GM12878 (cell line): ENCODE results near the gene OSMR. TPM values are rescaled to one million over a fixed set of nuclear protein-coding genes. Genes with fewer than 3 reads are reported as not detected.

Experiments
- ATAC-seq: fragments of 200-7000 bp; cut with Tn5 transposase; 3 replicates; pipeline ENCODE4 v1.9.1; 2020; ENCODE audit warnings: mild to moderate bottlenecking, moderate library complexity
- BruUV-seq: library from RNA; stranded (reverse); fragments of 400-500 nt; replicated peaks from 2 replicates; lab custom pipeline; 2021; lab: Mats Ljungman, UMichigan
- CTCF ChIA-PET: fragments of 300-600 bp; sonication (Branson Sonifier 250); formaldehyde crosslinking; extraction: SDS; loops from one replicate; lab custom pipeline; 2021; ENCODE audit warnings: inconsistent platforms; lab: Yijun Ruan, JAX
- POLR2A ChIA-PET: fragments of 350-600 bp; formaldehyde crosslinking; extraction: SDS; loops from one replicate; lab custom pipeline; 2021; ENCODE audit warnings: inconsistent platforms; lab: Charles Lee
- RAD21 ChIA-PET: fragments of 300-600 bp; sonication (Branson Sonifier 250); formaldehyde crosslinking; loops from one replicate; lab custom pipeline; 2023; ENCODE audit warnings: antibody characterized with exemption; ENCODE audit not compliant: unreplicated experiment; lab: Charles Lee
- SMC1A ChIA-PET: fragments of 300-600 bp; sonication (Branson Sonifier 250); formaldehyde crosslinking; loops from one replicate; lab custom pipeline; 2023; ENCODE audit not compliant: unreplicated experiment, uncharacterized antibody; lab: Charles Lee
- DNase-seq: peaks from one replicate; pipeline ENCODE4 v3.0.0-alpha.2; 2011; ENCODE audit warnings: low read depth, low spot score
- FAIRE-seq: peaks from 3 replicates; lab custom pipeline; 2011; peaks lifted over from hg19 to GRCh38; lab: Jason Lieb, UNC
- H2AFZ ChIP-seq: 2 replicates; pipeline ENCODE4 v1.6.0; 2011; ENCODE audit warnings: low read depth, low read length, control low read depth; ENCODE audit not compliant: control insufficient read depth
- H3K27ac ChIP-seq: 2 replicates; pipeline ENCODE4 v1.5.1; 2011; ENCODE audit warnings: control low read depth; ENCODE audit not compliant: control insufficient read depth, insufficient read depth
- H3K27me3 ChIP-seq, 2 experiments: replicated peaks in 1 of 2; 2 replicates each; pipeline versions ENCODE4 v1.6.0 to v1.6.1; 2011; ENCODE audit warnings: low read length in 1 of 2; ENCODE audit not compliant: control insufficient read depth in 2 of 2, insufficient read depth in 2 of 2
- H3K36me3 ChIP-seq, 2 experiments: 2 replicates each; pipeline ENCODE4 v1.5.1; 2011; ENCODE audit warnings: low read length in 1 of 2; ENCODE audit not compliant: control insufficient read depth in 2 of 2, insufficient read depth in 2 of 2
- H3K4me1 ChIP-seq: 2 replicates; pipeline ENCODE4 v1.6.1; 2011; ENCODE audit warnings: mild to moderate bottlenecking, low read length, moderate library complexity, mixed read lengths; ENCODE audit not compliant: control insufficient read depth, insufficient read depth
- H3K4me2 ChIP-seq: 2 replicates; pipeline ENCODE4 v1.6.0; 2011; ENCODE audit warnings: control low read depth; ENCODE audit not compliant: control insufficient read depth, insufficient read depth
- H3K4me3 ChIP-seq: fragments of 200-600 bp; sonication (generic); 2 replicates; pipeline ENCODE4 v1.5.1; 2016
- H3K79me2 ChIP-seq: 2 replicates; pipeline ENCODE4 v1.6.0; 2011; ENCODE audit warnings: low read length; ENCODE audit not compliant: control insufficient read depth, insufficient read depth
- H3K9ac ChIP-seq: 2 replicates; pipeline ENCODE4 v1.8.0; 2011; ENCODE audit warnings: low read length, control low read depth, mixed read lengths; ENCODE audit not compliant: control insufficient read depth, insufficient read depth
- H3K9me3 ChIP-seq: replicated peaks from 3 replicates; pipeline ENCODE4 v1.5.1; 2011; ENCODE audit warnings: mild to moderate bottlenecking, low read length; ENCODE audit not compliant: control insufficient read depth, insufficient read depth
- H4K20me1 ChIP-seq: 2 replicates; pipeline ENCODE4 v1.6.0; 2011; ENCODE audit not compliant: control insufficient read depth, insufficient read depth
- ASH2L ChIP-seq: fragments of 300-600, 200-600 bp; sonication (generic); IDR thresholded peaks from 2 replicates; pipeline ENCODE4 v1.6.1; 2017; ENCODE audit warnings: low read depth, mild to moderate bottlenecking, borderline replicate concordance
- BHLHE40 ChIP-seq, 2 experiments: fragments of 450-650 bp in 1 of 2; IDR thresholded peaks; 2 replicates each; pipeline ENCODE4 v1.6.1; 2011 to 2017; ENCODE audit warnings: low read depth in 2 of 2, borderline replicate concordance in 1 of 2, improper control_type of control experiment in 1 of 2, low read length in 1 of 2, mild to moderate bottlenecking in 1 of 2
- HCFC1 ChIP-seq: fragments of 150-350 bp; IDR thresholded peaks from 2 replicates; pipeline ENCODE4 v1.6.1; 2014; ENCODE audit warnings: low read length
- IRF4 ChIP-seq: IDR thresholded peaks from 2 replicates; pipeline ENCODE4 v1.6.1; 2011; ENCODE audit warnings: low read depth, low read length
- MEF2B ChIP-seq: fragments of 450-650 bp; IDR thresholded peaks from 2 replicates; pipeline ENCODE4 v1.6.1; 2018; ENCODE audit warnings: mild to moderate bottlenecking, moderate library complexity; ENCODE audit not compliant: partially characterized antibody, poor library complexity, severe bottlenecking
- MTA3 ChIP-seq: IDR thresholded peaks from 2 replicates; pipeline ENCODE4 v1.6.1; 2012; ENCODE audit warnings: low read length, inconsistent platforms, borderline replicate concordance
- MXI1 ChIP-seq: fragments of 150-350 bp; IDR thresholded peaks from 2 replicates; pipeline ENCODE4 v1.6.1; 2011; ENCODE audit warnings: low read depth, mild to moderate bottlenecking, inconsistent platforms, low read length, improper control_type of control experiment
- NFIC ChIP-seq: IDR thresholded peaks from 2 replicates; pipeline ENCODE4 v1.6.1; 2012; ENCODE audit warnings: low read depth, mild to moderate bottlenecking, inconsistent platforms, low read length, moderate library complexity
- NFYA ChIP-seq: IDR thresholded peaks from 2 replicates; pipeline ENCODE4 v1.6.1; 2011; ENCODE audit warnings: low read depth, mild to moderate bottlenecking, low read length, improper control_type of control experiment, borderline replicate concordance
- NRF1 ChIP-seq: conservative IDR thresholded peaks from 2 replicates; pipeline ENCODE4 v1.6.1; 2011; ENCODE audit warnings: mild to moderate bottlenecking, low read depth, low read length, improper control_type of control experiment
- PAX8 ChIP-seq: fragments of 450-650 bp; IDR thresholded peaks from 2 replicates; pipeline ENCODE4 v1.6.1; 2017; ENCODE audit warnings: mild to moderate bottlenecking, moderate library complexity
- SMC3 ChIP-seq: IDR thresholded peaks from 2 replicates; pipeline ENCODE4 v1.6.1; 2011; ENCODE audit warnings: low read length, improper control_type of control experiment, borderline replicate concordance
- TARDBP ChIP-seq: IDR thresholded peaks from 2 replicates; pipeline ENCODE4 v1.6.1; 2016; ENCODE audit warnings: borderline replicate concordance
- WGBS: methylation state at CpG from one replicate; pipeline ENCODE4 v1.1.6; 2016; ENCODE audit warnings: low lambda C conversion rate; ENCODE audit not compliant: insufficient replicate concordance, insufficient coverage; ENCODE audit errors: missing lambda C conversion rate; 5-methylcytosine and 5-hydroxymethylcytosine counted together
- in situ Hi-C: fragments of 300-500 bp; cut with MboI; formaldehyde crosslinking; loops from 9 replicates; pipeline ENCODE4 v1.14.3; 2018; ENCODE audit warnings: mixed read lengths
- intact Hi-C: fragments of 100-400 bp; cut with micrococcal nuclease; formaldehyde crosslinking; loops from one replicate; pipeline ENCODE4 v1.14.2; 2022; ENCODE audit not compliant: unreplicated experiment
- polyA plus RNA-seq, 11 experiments: library from polyadenylated mRNA; depleted of rRNA in 4 of 11; unstranded in 6 of 11; stranded (reverse) in 5 of 11; fragments of >200 nt; fragmentation: Nextera tagmentation in 4 of 11; fragmentation: Illumina TruSeq in 1 of 11; extraction: Ambion mirVana in 4 of 11; extraction: Trizol in 1 of 11; gene quantifications; 1 replicate in 1 of 11; 2 replicates in 10 of 11; pipeline versions ENCODE4 v1.2.1 to v1.2.3, GENCODE V29; 2011 to 2016; ENCODE audit warnings: inconsistent platforms in 2 of 11, missing spikeins in 2 of 11, low read depth in 1 of 11
- total RNA-seq, 4 experiments: library from RNA; depleted of rRNA in 3 of 4; stranded (reverse); fragments of >200 nt in 3 of 4; fragmentation: Illumina TruSeq in 1 of 4; extraction: Trizol in 1 of 4; gene quantifications; 2 replicates each; pipeline versions ENCODE4 v1.2.1 to v1.2.3, GENCODE V29; 2013 to 2021
- TF ChIP-seq, protein P1 (sequence below): fragments of 450-650 bp; IDR thresholded peaks from 2 replicates; pipeline ENCODE4 v1.6.1; 2017; ENCODE audit warnings: mild to moderate bottlenecking, moderate library complexity
- TF ChIP-seq, protein P2 (sequence below): IDR thresholded peaks from 2 replicates; pipeline ENCODE4 v1.6.1; 2012; ENCODE audit warnings: mild to moderate bottlenecking, low read depth, low read length
- TF ChIP-seq, protein P3 (sequence below): fragments of 450-650 bp; conservative IDR thresholded peaks from 2 replicates; pipeline ENCODE4 v1.6.1; 2017; ENCODE audit warnings: mild to moderate bottlenecking, moderate library complexity

OSMR gene
- total and polyA plus RNA-seq, 10 of the 15 experiments (the other 5 are each of a cell fraction or from before 2014, with no cell fraction given) = 0.03 to 0.05 TPM; not detected in 8

DNA sequence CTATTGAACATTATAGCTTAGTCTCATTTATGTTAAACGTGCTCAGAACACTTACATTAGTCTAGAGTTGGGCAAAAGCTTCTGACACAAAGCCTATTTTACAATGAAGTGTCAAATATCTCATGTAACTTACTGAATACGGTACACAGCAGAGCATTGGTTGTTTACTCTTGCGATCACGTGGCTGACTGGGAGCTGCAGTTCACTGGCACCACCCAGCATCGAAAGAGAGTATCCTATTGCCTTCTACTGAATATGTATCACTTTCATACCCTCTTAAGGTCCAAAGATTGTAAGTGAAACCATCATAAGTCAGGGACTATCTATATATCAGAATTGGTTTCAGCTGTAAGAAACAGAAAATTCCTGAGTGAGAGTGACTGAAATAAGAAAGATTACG, 42.6 kb upstream of the OSMR start:
- no peaks in the 10 kb centered on the region; a peak in 1 of 4 replicates for H3K27me3 ChIP-seq
- no peak overlapping the region for H3K27ac ChIP-seq
- in situ Hi-C loops (no loop called here), intact Hi-C loops (no loop called here)
- H3K4me2 ChIP-seq = no peak overlapping the region
- no peaks in the 10 kb centered on the region for H3K36me3 ChIP-seq
- RAD21 ChIA-PET = no interaction called here
- H3K4me3 ChIP-seq = no peak overlapping the region
- no peaks in the 10 kb centered on the region for H3K9me3 ChIP-seq
- FAIRE-seq (no peak), DNase-seq (no peak), ATAC-seq (no peak)
- SMC1A ChIA-PET = interaction anchor here (1.0 to 1.7 kb wide), 2 partner anchors 38 to 362 kb away, joined by 3 to 6 read pairs; no protein-coding TSS in a partner anchor
- 27% methylated on average over 6 of the region's 6 CpGs for WGBS
- no peak overlapping the region for H3K9ac ChIP-seq
- CTCF ChIA-PET = interaction anchor here (1.0 kb wide), 1 partner anchor 362 kb away, joined by 3 read pairs; no protein-coding TSS in a partner anchor
- POLR2A ChIA-PET = no interaction called here
- no peaks in the 10 kb centered on the region for H3K4me1 ChIP-seq
- no peaks in the 10 kb centered on the region for H4K20me1 ChIP-seq
- no peaks in the 10 kb centered on the region for H3K79me2 ChIP-seq
- BruUV-seq = no TSS peak
- H2AFZ ChIP-seq = no peak overlapping the region
- TF ChIP-seq SMC3 (no peak), BHLHE40 (IDR thresholded peaks at IDR 0.05; ENCODE audit: borderline replicate concordance in 1 of 2, low read depth in 2 of 2, low read length in 1 of 2) (no peak), MEF2B (no peak), ASH2L (no peak), IRF4 (no peak), NFYA (no peak), PAX8 (no peak), TARDBP (no peak), MTA3 (no peak), NFIC (no peak), HCFC1 (no peak), MXI1 (no peak), NRF1 (no peak)
- TF ChIP-seq, protein P1, sequence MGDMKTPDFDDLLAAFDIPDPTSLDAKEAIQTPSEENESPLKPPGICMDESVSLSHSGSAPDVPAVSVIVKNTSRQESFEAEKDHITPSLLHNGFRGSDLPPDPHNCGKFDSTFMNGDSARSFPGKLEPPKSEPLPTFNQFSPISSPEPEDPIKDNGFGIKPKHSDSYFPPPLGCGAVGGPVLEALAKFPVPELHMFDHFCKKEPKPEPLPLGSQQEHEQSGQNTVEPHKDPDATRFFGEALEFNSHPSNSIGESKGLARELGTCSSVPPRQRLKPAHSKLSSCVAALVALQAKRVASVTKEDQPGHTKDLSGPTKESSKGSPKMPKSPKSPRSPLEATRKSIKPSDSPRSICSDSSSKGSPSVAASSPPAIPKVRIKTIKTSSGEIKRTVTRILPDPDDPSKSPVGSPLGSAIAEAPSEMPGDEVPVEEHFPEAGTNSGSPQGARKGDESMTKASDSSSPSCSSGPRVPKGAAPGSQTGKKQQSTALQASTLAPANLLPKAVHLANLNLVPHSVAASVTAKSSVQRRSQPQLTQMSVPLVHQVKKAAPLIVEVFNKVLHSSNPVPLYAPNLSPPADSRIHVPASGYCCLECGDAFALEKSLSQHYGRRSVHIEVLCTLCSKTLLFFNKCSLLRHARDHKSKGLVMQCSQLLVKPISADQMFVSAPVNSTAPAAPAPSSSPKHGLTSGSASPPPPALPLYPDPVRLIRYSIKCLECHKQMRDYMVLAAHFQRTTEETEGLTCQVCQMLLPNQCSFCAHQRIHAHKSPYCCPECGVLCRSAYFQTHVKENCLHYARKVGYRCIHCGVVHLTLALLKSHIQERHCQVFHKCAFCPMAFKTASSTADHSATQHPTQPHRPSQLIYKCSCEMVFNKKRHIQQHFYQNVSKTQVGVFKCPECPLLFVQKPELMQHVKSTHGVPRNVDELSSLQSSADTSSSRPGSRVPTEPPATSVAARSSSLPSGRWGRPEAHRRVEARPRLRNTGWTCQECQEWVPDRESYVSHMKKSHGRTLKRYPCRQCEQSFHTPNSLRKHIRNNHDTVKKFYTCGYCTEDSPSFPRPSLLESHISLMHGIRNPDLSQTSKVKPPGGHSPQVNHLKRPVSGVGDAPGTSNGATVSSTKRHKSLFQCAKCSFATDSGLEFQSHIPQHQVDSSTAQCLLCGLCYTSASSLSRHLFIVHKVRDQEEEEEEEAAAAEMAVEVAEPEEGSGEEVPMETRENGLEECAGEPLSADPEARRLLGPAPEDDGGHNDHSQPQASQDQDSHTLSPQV = no peak
- TF ChIP-seq, protein P2, sequence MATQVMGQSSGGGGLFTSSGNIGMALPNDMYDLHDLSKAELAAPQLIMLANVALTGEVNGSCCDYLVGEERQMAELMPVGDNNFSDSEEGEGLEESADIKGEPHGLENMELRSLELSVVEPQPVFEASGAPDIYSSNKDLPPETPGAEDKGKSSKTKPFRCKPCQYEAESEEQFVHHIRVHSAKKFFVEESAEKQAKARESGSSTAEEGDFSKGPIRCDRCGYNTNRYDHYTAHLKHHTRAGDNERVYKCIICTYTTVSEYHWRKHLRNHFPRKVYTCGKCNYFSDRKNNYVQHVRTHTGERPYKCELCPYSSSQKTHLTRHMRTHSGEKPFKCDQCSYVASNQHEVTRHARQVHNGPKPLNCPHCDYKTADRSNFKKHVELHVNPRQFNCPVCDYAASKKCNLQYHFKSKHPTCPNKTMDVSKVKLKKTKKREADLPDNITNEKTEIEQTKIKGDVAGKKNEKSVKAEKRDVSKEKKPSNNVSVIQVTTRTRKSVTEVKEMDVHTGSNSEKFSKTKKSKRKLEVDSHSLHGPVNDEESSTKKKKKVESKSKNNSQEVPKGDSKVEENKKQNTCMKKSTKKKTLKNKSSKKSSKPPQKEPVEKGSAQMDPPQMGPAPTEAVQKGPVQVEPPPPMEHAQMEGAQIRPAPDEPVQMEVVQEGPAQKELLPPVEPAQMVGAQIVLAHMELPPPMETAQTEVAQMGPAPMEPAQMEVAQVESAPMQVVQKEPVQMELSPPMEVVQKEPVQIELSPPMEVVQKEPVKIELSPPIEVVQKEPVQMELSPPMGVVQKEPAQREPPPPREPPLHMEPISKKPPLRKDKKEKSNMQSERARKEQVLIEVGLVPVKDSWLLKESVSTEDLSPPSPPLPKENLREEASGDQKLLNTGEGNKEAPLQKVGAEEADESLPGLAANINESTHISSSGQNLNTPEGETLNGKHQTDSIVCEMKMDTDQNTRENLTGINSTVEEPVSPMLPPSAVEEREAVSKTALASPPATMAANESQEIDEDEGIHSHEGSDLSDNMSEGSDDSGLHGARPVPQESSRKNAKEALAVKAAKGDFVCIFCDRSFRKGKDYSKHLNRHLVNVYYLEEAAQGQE = no peak
- TF ChIP-seq, protein P3, sequence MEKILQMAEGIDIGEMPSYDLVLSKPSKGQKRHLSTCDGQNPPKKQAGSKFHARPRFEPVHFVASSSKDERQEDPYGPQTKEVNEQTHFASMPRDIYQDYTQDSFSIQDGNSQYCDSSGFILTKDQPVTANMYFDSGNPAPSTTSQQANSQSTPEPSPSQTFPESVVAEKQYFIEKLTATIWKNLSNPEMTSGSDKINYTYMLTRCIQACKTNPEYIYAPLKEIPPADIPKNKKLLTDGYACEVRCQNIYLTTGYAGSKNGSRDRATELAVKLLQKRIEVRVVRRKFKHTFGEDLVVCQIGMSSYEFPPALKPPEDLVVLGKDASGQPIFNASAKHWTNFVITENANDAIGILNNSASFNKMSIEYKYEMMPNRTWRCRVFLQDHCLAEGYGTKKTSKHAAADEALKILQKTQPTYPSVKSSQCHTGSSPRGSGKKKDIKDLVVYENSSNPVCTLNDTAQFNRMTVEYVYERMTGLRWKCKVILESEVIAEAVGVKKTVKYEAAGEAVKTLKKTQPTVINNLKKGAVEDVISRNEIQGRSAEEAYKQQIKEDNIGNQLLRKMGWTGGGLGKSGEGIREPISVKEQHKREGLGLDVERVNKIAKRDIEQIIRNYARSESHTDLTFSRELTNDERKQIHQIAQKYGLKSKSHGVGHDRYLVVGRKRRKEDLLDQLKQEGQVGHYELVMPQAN = no peak
